NCI-H2227 (cell line): ENCODE data around the gene PPP1R12B.
"Not testable (repeated sequence)": the region's sequence is repeated elsewhere in the genome, so short reads cannot be mapped to it uniquely, and the experiment has no call there.

Experiments used
- DNase-seq: peaks from one replicate; lab custom pipeline; 2025; ENCODE audit not compliant: unreplicated experiment; lab: John Stamatoyannopoulos, UW

The PPP1R12B gene

GRCh38 chr1:202348005-202348508 lies 442 bp upstream of the PPP1R12B start:
- DNase-seq, result no peak

- DNase-seq, result peak; percentile 56
Observed at GRCh38 chr1:202349206-202349928, 868 bp downstream of the PPP1R12B start.

- no peak for DNase-seq
Observed at GRCh38 chr1:202351725-202352124, 3.2 kb downstream of the PPP1R12B start.

GRCh38 chr1:202352583-202353197 lies 4.2 kb downstream of the PPP1R12B start:
- DNase-seq, result not testable (repeated sequence)

- no peak for DNase-seq
Observed at GRCh38 chr1:202355944-202356553, 7.5 kb downstream of the PPP1R12B start.

GRCh38 chr1:202357506-202357905 lies 9.0 kb downstream of the PPP1R12B start:
- no peak for DNase-seq

- DNase-seq, result no peak
Observed at GRCh38 chr1:202361224-202361623, 12.7 kb downstream of the PPP1R12B start.

GRCh38 chr1:202361701-202362100 lies 13.2 kb downstream of the PPP1R12B start:
- no peak for DNase-seq

- peak; percentile 41 for DNase-seq
Observed at GRCh38 chr1:202362212-202362611, 13.7 kb downstream of the PPP1R12B start.

- no peak for DNase-seq
Observed at GRCh38 chr1:202365092-202365815, 16.8 kb downstream of the PPP1R12B start.

GRCh38 chr1:202367271-202367670 lies 18.8 kb downstream of the PPP1R12B start:
- DNase-seq, result no peak

GRCh38 chr1:202370906-202371305 lies 22.4 kb downstream of the PPP1R12B start:
- not testable (repeated sequence) for DNase-seq

- no peak for DNase-seq
Observed at GRCh38 chr1:202374099-202374498, 25.6 kb downstream of the PPP1R12B start.

- not testable (repeated sequence) for DNase-seq
Observed at GRCh38 chr1:202375175-202375574, 26.7 kb downstream of the PPP1R12B start.

- no peak for DNase-seq
Observed at GRCh38 chr1:202376247-202376646, 27.7 kb downstream of the PPP1R12B start.

GRCh38 chr1:202379884-202380529 lies 31.5 kb downstream of the PPP1R12B start:
- DNase-seq, result not testable (repeated sequence)

- not testable (repeated sequence) for DNase-seq
Observed at GRCh38 chr1:202380535-202380934, 32.0 kb downstream of the PPP1R12B start.

GRCh38 chr1:202381867-202382266 lies 33.4 kb downstream of the PPP1R12B start:
- not testable (repeated sequence) for DNase-seq

- not testable (repeated sequence) for DNase-seq
Observed at GRCh38 chr1:202395831-202396230, 47.3 kb downstream of the PPP1R12B start.

- DNase-seq, result no peak
Observed at GRCh38 chr1:202397256-202397655, 48.8 kb downstream of the PPP1R12B start.

- not testable (repeated sequence) for DNase-seq
Observed at GRCh38 chr1:202398439-202398838, 49.9 kb downstream of the PPP1R12B start.
